DND-41 (cell line): ENCODE results near the gene ADORA3.

ENCODE experiments used
- ATAC-seq: fragments of 200-7000 bp; cut with Tn5 transposase; 3 replicates; pipeline ENCODE4 v1.9.1; 2021; ENCODE audit warnings: low read depth; ENCODE audit not compliant: insufficient read depth
- DNase-seq: peaks from one replicate; pipeline ENCODE4 v3.0.0-alpha.2; 2020
- H2AFZ ChIP-seq: 2 replicates; pipeline ENCODE4 v1.6.0; 2012; ENCODE audit warnings: low read depth, low read length
- H3K27ac ChIP-seq: 2 replicates; pipeline ENCODE4 v1.5.1; 2012; ENCODE audit warnings: low read length, inconsistent platforms
- H3K27me3 ChIP-seq: fragments of 200-600 bp; sonication (generic); 2 replicates; pipeline ENCODE4 v1.6.0; 2012; ENCODE audit warnings: low read length, mild to moderate bottlenecking, inconsistent platforms; ENCODE audit not compliant: insufficient read depth, poor library complexity
- H3K36me3 ChIP-seq: 2 replicates; pipeline ENCODE4 v1.5.1; 2012; ENCODE audit warnings: low read length, inconsistent platforms; ENCODE audit not compliant: insufficient read depth
- H3K4me1 ChIP-seq: 2 replicates; pipeline ENCODE4 v1.5.1; 2012; ENCODE audit warnings: mild to moderate bottlenecking, low read length; ENCODE audit not compliant: insufficient read depth
- H3K4me2 ChIP-seq: 2 replicates; pipeline ENCODE4 v1.6.0; 2012; ENCODE audit warnings: mild to moderate bottlenecking, moderate library complexity, low read length, inconsistent platforms; ENCODE audit not compliant: insufficient read depth
- H3K4me3 ChIP-seq, 2 experiments: fragments of 200-600 bp in 1 of 2; shearing (Covaris generic) in 1 of 2; 2 replicates each; pipeline ENCODE4 v1.5.1; 2012 to 2016; ENCODE audit warnings: inconsistent platforms in 2 of 2, low read length in 2 of 2, mild to moderate bottlenecking in 2 of 2, low read depth in 1 of 2, moderate library complexity in 1 of 2
- H3K79me2 ChIP-seq: 2 replicates; pipeline ENCODE4 v1.6.0; 2012; ENCODE audit warnings: low read length, inconsistent platforms; ENCODE audit not compliant: insufficient read depth
- H3K9ac ChIP-seq: 2 replicates; pipeline ENCODE4 v1.6.0; 2012; ENCODE audit warnings: low read depth, mild to moderate bottlenecking, inconsistent platforms, low read length, moderate library complexity
- H3K9me3 ChIP-seq: 2 replicates; pipeline ENCODE4 v1.5.1; 2012; ENCODE audit warnings: low read length, moderate library complexity, mild to moderate bottlenecking, inconsistent platforms; ENCODE audit not compliant: insufficient read depth, severe bottlenecking
- H4K20me1 ChIP-seq: 2 replicates; pipeline ENCODE4 v1.6.0; 2012; ENCODE audit warnings: low read length; ENCODE audit not compliant: insufficient read depth
- CTCF ChIP-seq: IDR thresholded peaks from 2 replicates; pipeline ENCODE4 v1.5.1; 2012; ENCODE audit warnings: borderline replicate concordance, low read length, moderate library complexity, mild to moderate bottlenecking; ENCODE audit not compliant: poor library complexity, severe bottlenecking; ENCODE audit errors: extremely low read depth
- EZH2 ChIP-seq: IDR thresholded peaks from 3 replicates; pipeline ENCODE4 v1.6.1; 2012; ENCODE audit warnings: borderline replicate concordance, low read depth, mild to moderate bottlenecking, moderate library complexity, low read length, inconsistent platforms; ENCODE audit not compliant: severe bottlenecking

The ADORA3 gene

GRCh38 chr1:111515291-111516004 is 12.0 kb upstream of the ADORA3 start:
- TF ChIP-seq EZH2 (no peak), CTCF (no peak)
- H3K4me3 ChIP-seq: no peak overlapping the region

GRCh38 chr1:111513410-111514020 is 10.1 kb upstream of the ADORA3 start:
- Histone ChIP-seq H3K27ac (no peak overlapping the region), H3K9me3 (no peaks in the 10 kb centered on the region), H3K4me3 (no peak overlapping the region), H3K4me1 (peaks cover 13% of the 10 kb centered on the region), H3K79me2 (no peaks in the 10 kb centered on the region), H2AFZ (no peak overlapping the region), H3K4me2 (no peak overlapping the region), H3K36me3 (no peaks in the 10 kb centered on the region), H3K9ac (no peak overlapping the region), H3K27me3 (no peaks in the 10 kb centered on the region), H4K20me1 (no peaks in the 10 kb centered on the region)
- no peak for ATAC-seq
- DNase-seq: no peak
- TF ChIP-seq CTCF (no peak), EZH2 (no peak)

More at GRCh38 chr1:111515291-111516004, 12.0 kb upstream of the ADORA3 start:
- H3K27me3 ChIP-seq: no peaks in the 10 kb centered on the region
- no peaks in the 10 kb centered on the region for H3K79me2 ChIP-seq
- ATAC-seq: no peak
- H3K27ac ChIP-seq: no peak overlapping the region
- H3K9ac ChIP-seq: no peak overlapping the region
- H2AFZ ChIP-seq: no peak overlapping the region
- H3K4me2 ChIP-seq: no peak overlapping the region
- H3K4me1 ChIP-seq: peaks cover 4% of the 10 kb centered on the region; the same call in 1 of the 2 replicates
- H3K36me3 ChIP-seq: no peaks in the 10 kb centered on the region
- no peak for DNase-seq
- H3K9me3 ChIP-seq: no peaks in the 10 kb centered on the region
- no peaks in the 10 kb centered on the region for H4K20me1 ChIP-seq

GRCh38 chr1:111512931-111513330 is 9.5 kb upstream of the ADORA3 start:
- Histone ChIP-seq H3K79me2 (no peaks in the 10 kb centered on the region), H3K4me3 (no peak overlapping the region), H3K4me2 (no peak overlapping the region), H2AFZ (no peak overlapping the region), H3K27ac (no peak overlapping the region), H4K20me1 (no peaks in the 10 kb centered on the region), H3K36me3 (no peaks in the 10 kb centered on the region), H3K9me3 (no peaks in the 10 kb centered on the region), H3K27me3 (no peaks in the 10 kb centered on the region), H3K4me1 (peaks cover 19% of the 10 kb centered on the region), H3K9ac (no peak overlapping the region)
- ATAC-seq (no peak), DNase-seq (no peak)
- TF ChIP-seq EZH2 (no peak), CTCF (no peak)
